IMR-90 (cell line): ENCODE data around the gene AFDN. TPM values are rescaled to one million over a fixed set of nuclear protein-coding genes. Genes with fewer than 3 reads are reported as not detected.
A peak's percentile ranks its signal among the peaks of the same experiment; 100 is the strongest.

Source experiments
- ATAC-seq: fragments of 200-7000 bp; cut with Tn5 transposase; 2 replicates; pipeline ENCODE4 v1.9.1; 2020; ENCODE audit warnings: low read depth, mild to moderate bottlenecking, moderate library complexity
- BruUV-seq: library from RNA; stranded (reverse); fragments of 400-500 nt; replicated peaks from 2 replicates; lab custom pipeline; 2021; lab: Mats Ljungman, UMichigan
- CTCF ChIA-PET: fragments of 300-600 bp; formaldehyde crosslinking; extraction: SDS; loops from one replicate; lab custom pipeline; 2021; ENCODE audit warnings: antibody characterized with exemption; lab: Yijun Ruan, JAX
- POLR2A ChIA-PET: fragments of 300-600 bp; sonication (Branson Sonifier 250); formaldehyde crosslinking; loops from one replicate; lab custom pipeline; 2022; ENCODE audit warnings: antibody characterized with exemption; ENCODE audit not compliant: unreplicated experiment; lab: Charles Lee
- DNase-seq: peaks from one replicate; pipeline ENCODE4 v3.0.0; 2013
- H2AFZ ChIP-seq: replicated peaks from 2 replicates; pipeline ENCODE3; 2013; ENCODE audit warnings: low read length, mild to moderate bottlenecking; ENCODE audit not compliant: poor library complexity
- H2AK5ac ChIP-seq: 2 replicates; pipeline ENCODE4 v1.6.1; 2013; ENCODE audit warnings: low read depth, low read length, inconsistent platforms
- H2AK9ac ChIP-seq: replicated peaks from 2 replicates; pipeline ENCODE3; 2013; ENCODE audit warnings: mild to moderate bottlenecking, low read depth, low read length, moderate library complexity; ENCODE audit not compliant: poor library complexity
- H2BK120ac ChIP-seq: 2 replicates; pipeline ENCODE4 v1.6.1; 2013; ENCODE audit warnings: low read depth, low read length, inconsistent platforms
- H2BK15ac ChIP-seq: 3 replicates; pipeline ENCODE4 v1.6.1; 2013; ENCODE audit warnings: low read depth, low read length, inconsistent platforms
- H2BK20ac ChIP-seq: 2 replicates; pipeline ENCODE4 v1.6.1; 2013; ENCODE audit warnings: low read depth, mild to moderate bottlenecking, inconsistent platforms, low read length, moderate library complexity
- H2BK5ac ChIP-seq: 2 replicates; pipeline ENCODE4 v1.6.1; 2013; ENCODE audit warnings: mild to moderate bottlenecking, low read depth, low read length, inconsistent platforms; ENCODE audit not compliant: poor library complexity, severe bottlenecking
- H3K14ac ChIP-seq: replicated peaks from 2 replicates; pipeline ENCODE4 v1.6.1; 2013; ENCODE audit warnings: low read depth, low read length, inconsistent platforms
- H3K18ac ChIP-seq: 2 replicates; pipeline ENCODE4 v1.6.1; 2013; ENCODE audit warnings: low read depth, low read length, control low read depth
- H3K23ac ChIP-seq: 2 replicates; pipeline ENCODE4 v1.6.1; 2013; ENCODE audit warnings: low read depth, low read length, inconsistent platforms
- H3K27ac ChIP-seq: 2 replicates; pipeline ENCODE4 v1.5.1; 2013; ENCODE audit warnings: mild to moderate bottlenecking, control low read depth, low read length; ENCODE audit not compliant: insufficient read depth
- H3K27me3 ChIP-seq: 2 replicates; pipeline ENCODE4 v1.6.1; 2013; ENCODE audit warnings: low read length; ENCODE audit not compliant: control insufficient read depth, insufficient read depth
- H3K36me3 ChIP-seq: 2 replicates; pipeline ENCODE4 v1.6.1; 2013; ENCODE audit warnings: low read length, mixed read lengths; ENCODE audit not compliant: control insufficient read depth, insufficient read depth
- H3K4ac ChIP-seq: 2 replicates; pipeline ENCODE4 v1.6.1; 2013; ENCODE audit warnings: low read depth, low read length, inconsistent platforms
- H3K4me1 ChIP-seq: 2 replicates; pipeline ENCODE4 v1.6.1; 2013; ENCODE audit warnings: low read length, mixed read lengths; ENCODE audit not compliant: control insufficient read depth, insufficient read depth
- H3K4me2 ChIP-seq: 2 replicates; pipeline ENCODE4 v1.6.1; 2013; ENCODE audit warnings: low read depth, mild to moderate bottlenecking, control low read depth, low read length, moderate library complexity
- H3K4me3 ChIP-seq: 2 replicates; pipeline ENCODE4 v1.5.1; 2013; ENCODE audit warnings: low read depth, mild to moderate bottlenecking, control low read depth, low read length, moderate library complexity; ENCODE audit not compliant: insufficient read depth
- H3K56ac ChIP-seq: 2 replicates; pipeline ENCODE4 v1.6.1; 2013; ENCODE audit warnings: low read length, inconsistent platforms; ENCODE audit not compliant: insufficient read depth; ENCODE audit errors: extremely low read depth
- H3K79me1 ChIP-seq, 2 experiments: 2 replicates each; pipeline ENCODE4 v1.6.1; 2013; ENCODE audit warnings: low read length in 2 of 2, inconsistent platforms in 1 of 2, low read depth in 1 of 2
- H3K9ac ChIP-seq: 2 replicates; pipeline ENCODE4 v1.6.1; 2013; ENCODE audit warnings: low read depth, low read length, control low read depth
- H3K9me1 ChIP-seq: 2 replicates; pipeline ENCODE4 v1.6.1; 2013; ENCODE audit warnings: low read length, inconsistent platforms; ENCODE audit not compliant: insufficient read depth
- H3K9me3 ChIP-seq: 2 replicates; pipeline ENCODE4 v1.6.1; 2013; ENCODE audit warnings: low read length; ENCODE audit not compliant: control insufficient read depth, insufficient read depth
- H4K20me1 ChIP-seq: 2 replicates; pipeline ENCODE4 v1.6.1; 2013; ENCODE audit warnings: low read length, inconsistent platforms; ENCODE audit not compliant: insufficient read depth
- H4K5ac ChIP-seq: 2 replicates; pipeline ENCODE4 v1.6.1; 2013; ENCODE audit warnings: mild to moderate bottlenecking, low read depth, low read length, control low read depth
- H4K8ac ChIP-seq, 2 experiments: 2 replicates each; pipeline ENCODE4 v1.6.1; 2013; ENCODE audit warnings: low read depth in 2 of 2, low read length in 2 of 2, control low read depth in 1 of 2, inconsistent platforms in 1 of 2
- H4K91ac ChIP-seq: 2 replicates; pipeline ENCODE4 v1.6.1; 2013; ENCODE audit warnings: low read depth, low read length, inconsistent platforms; ENCODE audit not compliant: insufficient read depth
- POLR2A ChIP-seq: IDR thresholded peaks from 2 replicates; pipeline ENCODE4 v1.6.1; 2012; ENCODE audit warnings: mild to moderate bottlenecking, low read depth, low read length
- dilution Hi-C: fragments of 300-500 bp; cut with HindIII; formaldehyde crosslinking; loops from one replicate; pipeline ENCODE4 v1.14.3; 2018; ENCODE audit warnings: low sequenced_read_pairs; ENCODE audit not compliant: unreplicated experiment
- in situ Hi-C: fragments of 300-500 bp; cut with MboI; formaldehyde crosslinking; loops from 3 replicates; pipeline ENCODE4 v1.14.3; 2019; ENCODE audit warnings: low sequenced_read_pairs, inconsistent platforms, mixed read lengths
- intact Hi-C: fragments of 100-400 bp; cut with micrococcal nuclease; formaldehyde crosslinking; loops from 2 replicates; pipeline ENCODE4 v1.10.0; 2022
- polyA plus RNA-seq, 3 experiments: library from polyadenylated mRNA; depleted of rRNA; stranded (reverse); fragments of >200 nt; gene quantifications; 2 replicates each; pipeline ENCODE4 v1.2.3, GENCODE V29; 2012; ENCODE audit warnings: low replicate concordance in 1 of 3
- total RNA-seq: library from RNA; depleted of rRNA; stranded (reverse); fragments of >200 nt; gene quantifications from 2 replicates; pipeline ENCODE4 v1.2.3, GENCODE V29; 2012

AFDN gene
- total and polyA plus RNA-seq, 2 of the 4 experiments (the other 2 are of a cell fraction): 11.6 to 20.8 TPM

DNA sequence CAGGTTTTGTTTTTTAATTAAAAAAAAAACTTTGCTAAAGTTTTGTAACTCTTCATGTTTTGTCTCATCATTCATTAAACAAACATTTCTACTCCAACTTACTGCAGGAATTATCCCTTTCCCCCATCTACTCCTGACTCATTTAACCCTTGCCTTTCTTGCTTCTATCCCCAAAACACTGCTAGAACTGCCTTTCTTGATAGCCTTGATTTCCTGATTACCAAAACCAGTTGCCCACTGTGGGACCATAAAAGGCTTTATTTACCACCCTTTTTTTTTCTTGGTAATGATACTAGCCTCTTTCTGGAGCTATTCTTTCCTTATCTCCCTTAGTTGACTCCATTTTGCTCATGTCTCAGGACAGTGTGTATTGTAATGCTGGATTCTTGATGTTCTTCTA lies 15.3 kb downstream of the AFDN start:
- Histone ChIP-seq H3K23ac (no peak overlapping the region), H3K4me3 (no peak overlapping the region), H3K9me1 (no peaks in the 10 kb centered on the region; the same call in 1 of the 2 replicates), H4K20me1 (peaks cover 22% of the 10 kb centered on the region), H2AK9ac (no peak overlapping the region), H3K9me3 (no peaks in the 10 kb centered on the region), H3K9ac (no peak overlapping the region), H2BK120ac (no peak overlapping the region), H2AFZ (no peak overlapping the region), H2BK15ac (no peak overlapping the region), H3K18ac (no peak overlapping the region), H2BK5ac (no peak overlapping the region), H3K36me3 (no peaks in the 10 kb centered on the region), H4K91ac (no peak overlapping the region), H4K8ac (no peak overlapping the region), H3K27me3 (no peaks in the 10 kb centered on the region), H3K4ac (no peak overlapping the region), H3K56ac (no peak overlapping the region), H2BK20ac (no peak overlapping the region), H4K5ac (no peak overlapping the region), H2AK5ac (no peak overlapping the region), H3K4me1 (0 out of 2 replicates have a peak, but pooled peaks cover 2% of the 10 kb centered on the region), H3K79me1 (peaks cover 23 to 28% of the 10 kb centered on the region in 2 experiments), H3K14ac (no peak overlapping the region), H3K4me2 (no peak overlapping the region), H3K27ac (no peak overlapping the region)
- POLR2A ChIA-PET: no interaction called here
- intact Hi-C loops (no loop called here), dilution Hi-C loops (no loop called here), in situ Hi-C loops (no loop called here)
- BruUV-seq: no TSS peak
- CTCF ChIA-PET: interaction anchor here (0.6 kb wide), 1 partner anchor 32 kb away, joined by 3 read pairs; no protein-coding TSS in a partner anchor
- ATAC-seq (peak; percentile 53; the same call in 1 of the 2 replicates), DNase-seq (no peak)
- no peak for TF ChIP-seq POLR2A
